H1 (cell line): ENCODE measurements around the gene EEF1AKMT1. TPM values are rescaled to one million over a fixed set of nuclear protein-coding genes. Genes with fewer than 3 reads are reported as not detected.

ENCODE experiments used
- BRCA1 ChIP-seq: IDR thresholded peaks from 2 replicates; pipeline ENCODE4 v1.6.1; 2012; ENCODE audit warnings: low read depth, low read length, improper control_type of control experiment
- KDM1A ChIP-seq: fragments of 200-600, 300-600 bp; sonication (generic); IDR thresholded peaks from 2 replicates; pipeline ENCODE4 v1.7.1; 2016; ENCODE audit warnings: mild to moderate bottlenecking, low read length, borderline replicate concordance
- KDM5A ChIP-seq: fragments of 200-600 bp; IDR thresholded peaks from 2 replicates; pipeline ENCODE4 v1.7.1; 2012; ENCODE audit warnings: mild to moderate bottlenecking, low read length, inconsistent platforms, mixed read lengths
- PHF8 ChIP-seq: fragments of 200-600 bp; sonication (generic); conservative IDR thresholded peaks from 2 replicates; pipeline ENCODE4 v1.7.1; 2012; ENCODE audit warnings: low read depth, mild to moderate bottlenecking, inconsistent platforms, low read length, moderate library complexity
- POLR2A ChIP-seq, 2 experiments: IDR thresholded peaks; 1 replicate in 1 of 2; 2 replicates in 1 of 2; pipeline ENCODE4 v1.6.1; 2011; ENCODE audit warnings: low read depth in 2 of 2, low read length in 2 of 2, mild to moderate bottlenecking in 2 of 2; ENCODE audit errors: control extremely low read depth in 1 of 2
- RNF2 ChIP-seq: fragments of 200-900, 300-1000 bp; sonication (generic); IDR thresholded peaks from 2 replicates; pipeline ENCODE4 v1.7.1; 2016; ENCODE audit warnings: borderline replicate concordance, low read depth, mild to moderate bottlenecking, antibody characterized with exemption, low read length; ENCODE audit not compliant: poor library complexity, severe bottlenecking; ENCODE audit errors: missing control alignments
- polyA plus RNA-seq, 7 experiments: library from polyadenylated mRNA; depleted of rRNA in 3 of 7; stranded (reverse) in 5 of 7; unstranded in 2 of 7; fragments of >200 nt in 5 of 7; fragments of 200-250 nt in 2 of 7; gene quantifications; 1 replicate in 5 of 7; 2 replicates in 1 of 7; 4 replicates in 1 of 7; pipeline versions ENCODE4 v1.2.1 to v1.2.3, GENCODE V29; 2011 to 2013; ENCODE audit warnings: missing spikeins in 2 of 7, mixed read lengths in 2 of 7
- total RNA-seq: library from RNA; stranded (reverse); fragmentation: NEBNext Ultra II Directional; extraction: Animal tissue kit (Norgen Biotek cat#: 25700); gene quantifications from 2 replicates; pipeline ENCODE4 v1.2.1, GENCODE V29; 2021
- TF ChIP-seq, protein P1 (sequence below), 3 experiments: IDR thresholded peaks; 1 replicate in 2 of 3; 2 replicates in 1 of 3; pipeline versions ENCODE4 v1.5.1 to v1.6.1; 2011; ENCODE audit warnings: low read length in 3 of 3, mild to moderate bottlenecking in 3 of 3, inconsistent platforms in 2 of 3, low read depth in 1 of 3, moderate library complexity in 1 of 3; ENCODE audit not compliant: insufficient read depth in 1 of 3; ENCODE audit errors: control extremely low read depth in 1 of 3

EEF1AKMT1 gene
- total and polyA plus RNA-seq, 2 of the 8 experiments (the other 6 are each of a cell fraction or from before 2014, with no cell fraction given), result 3.1 to 4.1 TPM

DNA sequence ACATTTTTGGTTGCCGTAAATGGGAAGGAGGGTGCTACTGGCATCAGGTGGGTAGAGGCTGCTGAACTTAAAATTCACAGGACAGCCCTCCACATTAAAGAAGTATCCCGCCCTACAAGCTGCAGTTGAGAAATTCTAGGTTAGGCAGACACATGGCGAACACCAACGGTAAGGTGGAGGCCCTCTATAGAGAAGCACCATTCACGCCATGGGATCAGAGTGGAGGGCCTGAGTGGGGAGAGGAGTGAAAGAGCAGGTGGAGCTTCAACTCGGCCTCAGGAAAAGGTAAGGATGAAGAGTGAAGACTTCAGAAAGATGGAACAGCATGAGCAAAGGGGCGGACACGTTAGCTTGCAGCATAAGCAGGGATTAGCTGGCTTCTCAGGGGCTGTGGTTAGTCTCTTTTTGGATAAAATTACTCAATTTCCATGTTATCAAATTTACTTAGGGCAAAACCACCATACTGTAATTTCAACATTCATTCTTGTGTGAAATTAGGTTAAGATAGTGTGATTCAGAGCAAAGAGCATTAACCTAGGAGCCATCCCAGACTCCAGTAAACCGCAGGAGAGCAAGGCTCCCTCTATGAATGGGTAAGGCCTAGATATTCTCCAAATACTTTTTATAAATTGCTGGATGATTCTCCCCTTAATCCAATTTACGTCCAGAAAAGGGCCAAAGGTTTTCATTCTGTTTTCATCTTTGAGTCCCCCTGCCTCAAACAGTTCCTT is 1.2 kb downstream of the EEF1AKMT1 start (continued):
- no peak for TF ChIP-seq BRCA1
- TF ChIP-seq, protein P1, sequence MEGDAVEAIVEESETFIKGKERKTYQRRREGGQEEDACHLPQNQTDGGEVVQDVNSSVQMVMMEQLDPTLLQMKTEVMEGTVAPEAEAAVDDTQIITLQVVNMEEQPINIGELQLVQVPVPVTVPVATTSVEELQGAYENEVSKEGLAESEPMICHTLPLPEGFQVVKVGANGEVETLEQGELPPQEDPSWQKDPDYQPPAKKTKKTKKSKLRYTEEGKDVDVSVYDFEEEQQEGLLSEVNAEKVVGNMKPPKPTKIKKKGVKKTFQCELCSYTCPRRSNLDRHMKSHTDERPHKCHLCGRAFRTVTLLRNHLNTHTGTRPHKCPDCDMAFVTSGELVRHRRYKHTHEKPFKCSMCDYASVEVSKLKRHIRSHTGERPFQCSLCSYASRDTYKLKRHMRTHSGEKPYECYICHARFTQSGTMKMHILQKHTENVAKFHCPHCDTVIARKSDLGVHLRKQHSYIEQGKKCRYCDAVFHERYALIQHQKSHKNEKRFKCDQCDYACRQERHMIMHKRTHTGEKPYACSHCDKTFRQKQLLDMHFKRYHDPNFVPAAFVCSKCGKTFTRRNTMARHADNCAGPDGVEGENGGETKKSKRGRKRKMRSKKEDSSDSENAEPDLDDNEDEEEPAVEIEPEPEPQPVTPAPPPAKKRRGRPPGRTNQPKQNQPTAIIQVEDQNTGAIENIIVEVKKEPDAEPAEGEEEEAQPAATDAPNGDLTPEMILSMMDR (IDR thresholded peaks at IDR 0.05; ENCODE audit: control extremely low read depth in 1 of 3, insufficient read depth in 1 of 3, low read depth in 1 of 3, low read length in 3 of 3), result no peak
- TF ChIP-seq PHF8, result no peak
- no peak for TF ChIP-seq KDM5A
- TF ChIP-seq RNF2, result no peak
- no peak for TF ChIP-seq POLR2A (IDR thresholded peaks at IDR 0.05; ENCODE audit: control extremely low read depth in 1 of 2, low read depth in 2 of 2, low read length in 2 of 2)
- no peak for TF ChIP-seq KDM1A
